Activated CD4-positive, alpha-beta T cell treated with anti-CD3 and anti-CD28 coated beads, Interleukin-2, amount 50 U/mL, for 24 hours (primary cell): ENCODE results near the gene MIA2.
"Not testable (repeated sequence)": the region's sequence is repeated elsewhere in the genome, so short reads cannot be mapped to it uniquely, and the experiment has no call there.

Source experiments
- DNase-seq, 2 donors: peaks; one replicate each; pipeline ENCODE4 v3.0.0-alpha.2; 2020; ENCODE audit warnings: low read depth in 1 of 2, low spot score in 1 of 2

The MIA2 gene

DNA sequence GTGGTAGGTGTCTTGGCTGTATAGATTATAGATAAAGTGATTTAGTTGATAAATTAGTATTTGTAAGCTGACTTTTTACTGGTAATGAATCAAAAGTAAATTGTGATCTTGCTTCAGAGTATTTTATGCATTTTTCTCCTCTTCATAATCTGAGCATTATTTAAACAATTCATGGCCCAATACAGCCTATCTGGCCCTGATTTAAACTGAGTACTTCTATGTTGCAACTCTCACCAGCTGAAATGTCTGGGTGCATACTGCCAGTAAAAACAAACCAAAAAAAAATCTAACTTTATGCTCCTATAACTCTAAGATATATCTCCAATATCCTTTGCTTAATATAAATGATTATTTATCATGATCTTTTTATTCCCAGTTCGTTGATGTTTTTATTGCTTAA is 86.6 kb downstream of the MIA2 start:
- no peak for DNase-seq

DNA sequence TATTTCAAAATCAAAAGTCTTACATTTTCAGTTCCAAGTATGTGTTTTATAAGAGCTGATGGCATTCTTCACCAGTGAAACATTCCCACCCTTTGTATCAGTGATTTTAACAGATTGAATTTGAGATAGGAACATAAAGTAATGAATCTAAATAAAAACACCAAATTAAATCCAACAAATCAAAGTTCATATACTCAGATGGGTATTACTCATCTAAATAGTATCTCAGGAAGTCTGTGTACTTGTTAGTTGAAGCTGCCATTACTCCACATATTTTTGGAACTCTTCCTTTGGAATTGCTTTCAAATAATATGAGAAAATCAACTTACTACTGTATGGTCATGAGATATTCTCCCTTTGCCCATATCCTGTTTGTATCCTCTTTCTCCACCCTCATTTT is 89.1 kb downstream of the MIA2 start:
- DNase-seq = no peak

GRCh38 chr14:39324097-39324496 is 90.4 kb downstream of the MIA2 start:
- no peak for DNase-seq

- DNase-seq = no peak
Measured at GRCh38 chr14:39339003-39339402, 105.3 kb downstream of the MIA2 start.

DNA sequence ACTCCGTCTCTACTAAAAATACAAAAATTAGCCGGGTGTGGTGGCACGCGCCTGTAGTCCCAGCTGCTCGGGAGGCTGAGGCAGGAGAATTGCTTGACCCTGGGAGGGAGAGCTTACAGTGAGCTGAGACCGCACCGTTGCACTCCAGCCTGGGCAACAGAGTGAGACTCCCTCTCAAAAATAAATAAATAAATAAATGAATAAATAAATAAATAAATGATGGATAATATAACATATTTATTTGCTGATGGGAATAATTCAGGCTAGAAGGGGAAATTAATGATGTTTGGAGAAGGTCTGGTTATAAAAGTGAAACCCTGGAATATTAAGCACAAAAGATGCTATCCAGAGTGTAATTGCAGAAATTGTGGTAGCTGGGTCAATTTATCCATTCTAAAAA is 107.4 kb downstream of the MIA2 start:
- DNase-seq = not testable (repeated sequence)

DNA sequence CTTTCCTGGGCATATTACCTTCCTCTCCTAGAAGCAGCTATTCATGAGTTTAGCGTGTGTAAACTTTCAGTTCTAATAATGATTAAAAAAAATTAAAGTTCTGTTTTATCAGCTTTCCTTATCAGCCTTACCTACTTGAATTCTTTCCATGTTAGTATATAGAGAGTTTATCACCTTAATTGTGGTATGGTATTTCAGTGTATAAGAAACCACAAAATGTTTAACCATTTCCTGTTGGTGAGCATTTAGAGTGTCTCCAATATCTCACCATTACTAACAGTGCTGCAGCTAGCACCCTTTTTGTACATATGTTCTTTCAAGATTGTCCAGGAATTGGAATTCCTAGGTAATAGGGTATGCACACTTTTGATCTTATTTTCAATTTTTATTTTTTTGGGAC is 109.1 kb downstream of the MIA2 start:
- no peak for DNase-seq

GRCh38 chr14:39343614-39344013 is 109.9 kb downstream of the MIA2 start:
- no peak for DNase-seq

DNA sequence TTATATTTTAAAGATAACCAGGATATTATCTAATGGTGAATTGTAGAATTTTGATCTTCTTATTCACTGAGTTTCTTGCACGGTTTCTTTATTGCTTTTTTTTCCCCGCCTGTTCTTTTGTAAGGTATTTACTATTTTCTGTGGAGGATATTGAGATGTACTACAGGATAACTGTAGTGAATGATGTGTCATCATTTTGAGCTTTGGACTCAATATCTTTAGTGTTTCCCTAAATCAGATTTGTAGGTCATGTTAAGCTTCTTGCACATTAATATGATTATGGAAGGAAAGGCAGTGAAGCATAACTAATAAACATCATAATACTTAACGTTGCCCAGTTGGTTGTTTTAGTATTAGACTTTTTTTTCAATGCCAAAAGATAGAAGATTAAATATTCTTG is 117.2 kb downstream of the MIA2 start:
- no peak for DNase-seq

DNA sequence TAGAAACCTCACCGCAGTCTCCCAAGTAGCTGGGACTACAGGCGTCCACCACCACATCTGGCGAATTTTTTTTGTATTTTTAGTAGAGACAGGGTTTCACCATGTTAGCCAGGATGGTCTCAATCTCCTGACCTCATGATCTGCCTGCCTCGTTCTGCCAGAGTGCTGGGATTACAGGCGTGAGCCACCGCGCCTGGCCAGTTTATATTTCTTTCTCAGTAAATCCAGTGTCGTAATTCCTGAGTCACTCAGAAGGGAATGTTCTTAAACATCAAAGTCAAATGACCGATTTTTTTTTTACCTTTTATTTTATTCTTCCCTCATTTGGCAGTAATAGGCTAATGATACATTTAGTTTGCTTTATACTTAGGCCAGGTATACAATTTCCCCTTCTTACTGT is 118.0 kb downstream of the MIA2 start:
- DNase-seq = no peak

GRCh38 chr14:39359069-39359468 is 125.4 kb downstream of the MIA2 start:
- DNase-seq = not testable (repeated sequence)

- no peak for DNase-seq
Measured at GRCh38 chr14:39360316-39360715, 126.6 kb downstream of the MIA2 start.

- DNase-seq = not testable (repeated sequence)
Measured at GRCh38 chr14:39361556-39361955, 127.8 kb downstream of the MIA2 start.

- DNase-seq = no peak
Measured at GRCh38 chr14:39364509-39364908, 130.8 kb downstream of the MIA2 start.

DNA sequence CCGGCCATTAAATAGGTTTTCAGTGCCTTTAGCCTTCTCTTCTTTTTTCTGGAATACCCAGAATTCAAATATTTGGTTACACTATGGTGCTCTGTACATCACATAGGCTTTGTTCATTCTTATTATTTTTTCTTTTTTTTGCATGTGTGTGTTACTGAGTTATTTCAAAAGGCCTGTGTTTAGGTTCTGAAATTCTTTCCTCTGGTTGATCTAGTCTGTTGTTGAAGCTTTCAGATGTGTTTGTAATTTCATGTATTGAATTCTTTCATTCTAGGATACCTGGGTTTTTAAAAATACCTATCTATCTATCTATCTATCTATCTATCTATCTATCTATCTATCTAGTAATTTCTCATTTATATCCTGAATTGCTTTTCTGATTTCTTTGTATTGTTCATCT is 131.6 kb downstream of the MIA2 start:
- no peak for DNase-seq

GRCh38 chr14:39366460-39367386 is 133.0 kb downstream of the MIA2 start:
- no peak for DNase-seq

- DNase-seq = no peak
Measured at GRCh38 chr14:39367387-39367751, 133.7 kb downstream of the MIA2 start.

DNA sequence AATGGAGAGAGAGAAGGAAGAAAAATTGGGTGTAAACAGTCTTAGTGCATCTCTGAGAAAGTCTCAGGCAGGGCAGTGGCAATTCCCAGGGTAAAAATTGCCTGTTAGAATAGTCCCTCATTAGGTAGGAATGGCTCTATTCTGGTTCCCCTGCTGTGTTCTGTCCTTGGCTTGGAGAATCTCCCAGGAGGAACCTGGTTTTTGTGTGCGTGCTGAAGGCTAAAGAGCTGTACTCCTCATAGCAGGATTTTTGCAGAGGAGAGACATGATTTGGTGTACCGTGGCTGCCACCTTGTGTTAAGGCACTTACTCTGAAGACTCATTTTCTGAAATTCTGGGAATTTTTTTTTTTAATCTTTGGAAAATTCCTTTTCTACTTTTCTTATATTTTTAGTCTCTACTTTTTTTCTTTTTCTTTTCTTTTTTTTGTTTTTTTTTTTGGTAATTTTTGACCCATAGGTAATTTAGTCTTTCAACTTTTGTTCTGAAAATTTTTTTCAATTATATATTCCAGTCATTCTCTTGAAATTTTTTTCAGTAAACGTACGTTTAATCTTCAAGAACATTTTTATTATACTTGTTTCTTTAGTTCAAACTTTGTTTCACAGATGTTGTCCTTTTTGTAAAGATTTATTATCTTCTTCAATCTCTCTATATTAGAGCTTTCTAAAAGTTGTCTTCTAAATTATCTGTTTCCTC is 134.7 kb downstream of the MIA2 start:
- peak in 1 of 2 donors; percentile 2 for DNase-seq

DNA sequence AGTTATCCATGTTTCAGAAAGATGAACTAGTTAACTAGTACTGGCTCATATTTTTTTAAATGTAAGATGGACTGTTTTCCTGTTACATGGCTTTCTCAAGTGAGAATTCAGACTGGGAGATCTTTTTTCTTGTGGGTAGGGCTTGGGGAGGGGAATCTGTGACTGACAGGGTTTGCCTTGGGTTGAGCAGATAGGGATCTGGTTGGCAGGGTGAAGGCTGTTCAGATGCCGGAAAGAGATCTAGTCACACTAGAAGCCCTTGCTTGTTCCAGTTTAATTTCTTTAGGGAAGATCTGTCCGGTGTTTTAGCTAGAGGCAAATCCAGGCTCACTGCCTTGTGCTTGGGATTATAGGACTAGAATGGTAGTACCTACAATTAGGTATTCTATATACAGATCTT is 135.3 kb downstream of the MIA2 start:
- no peak for DNase-seq

GRCh38 chr14:39370415-39370814 is 136.7 kb downstream of the MIA2 start:
- DNase-seq = no peak

DNA sequence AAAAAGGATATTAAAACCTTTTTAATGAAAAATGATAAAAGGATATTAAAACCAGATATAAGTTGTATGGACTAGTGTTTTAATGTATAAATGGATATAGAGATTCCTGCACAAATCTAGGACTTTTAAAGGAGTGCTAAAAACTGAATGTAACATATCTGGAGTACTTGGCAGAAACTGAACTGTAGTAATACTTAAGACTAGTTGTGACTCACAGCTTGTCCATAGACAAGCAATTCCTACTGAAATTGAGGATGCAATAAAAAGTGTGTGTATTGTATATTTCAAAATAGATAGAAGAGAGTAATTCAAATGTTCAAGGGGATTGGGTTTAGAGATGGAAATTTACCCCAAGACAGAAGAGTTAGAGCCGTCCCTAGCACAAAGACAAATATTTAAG is 138.9 kb downstream of the MIA2 start:
- DNase-seq = no peak

DNA sequence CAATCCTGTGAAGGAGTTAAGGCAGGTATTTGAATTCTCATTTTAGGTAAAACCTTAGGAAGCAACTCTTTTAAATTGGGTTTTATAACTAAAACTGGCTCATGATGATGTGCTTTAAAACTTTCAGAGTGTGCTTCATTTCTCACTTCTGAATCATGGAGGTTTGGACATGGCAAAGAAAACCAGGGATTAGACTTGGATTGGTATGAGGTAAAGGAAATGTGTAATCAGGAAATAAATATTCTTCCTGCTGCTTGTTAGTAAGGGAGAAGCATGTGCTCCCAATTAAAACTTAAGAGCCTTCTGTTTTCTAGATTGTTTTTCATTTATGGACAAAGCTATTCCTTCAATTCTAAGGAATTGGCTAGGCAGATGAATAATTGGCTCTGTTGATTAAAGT is 141.1 kb downstream of the MIA2 start:
- DNase-seq = no peak

DNA sequence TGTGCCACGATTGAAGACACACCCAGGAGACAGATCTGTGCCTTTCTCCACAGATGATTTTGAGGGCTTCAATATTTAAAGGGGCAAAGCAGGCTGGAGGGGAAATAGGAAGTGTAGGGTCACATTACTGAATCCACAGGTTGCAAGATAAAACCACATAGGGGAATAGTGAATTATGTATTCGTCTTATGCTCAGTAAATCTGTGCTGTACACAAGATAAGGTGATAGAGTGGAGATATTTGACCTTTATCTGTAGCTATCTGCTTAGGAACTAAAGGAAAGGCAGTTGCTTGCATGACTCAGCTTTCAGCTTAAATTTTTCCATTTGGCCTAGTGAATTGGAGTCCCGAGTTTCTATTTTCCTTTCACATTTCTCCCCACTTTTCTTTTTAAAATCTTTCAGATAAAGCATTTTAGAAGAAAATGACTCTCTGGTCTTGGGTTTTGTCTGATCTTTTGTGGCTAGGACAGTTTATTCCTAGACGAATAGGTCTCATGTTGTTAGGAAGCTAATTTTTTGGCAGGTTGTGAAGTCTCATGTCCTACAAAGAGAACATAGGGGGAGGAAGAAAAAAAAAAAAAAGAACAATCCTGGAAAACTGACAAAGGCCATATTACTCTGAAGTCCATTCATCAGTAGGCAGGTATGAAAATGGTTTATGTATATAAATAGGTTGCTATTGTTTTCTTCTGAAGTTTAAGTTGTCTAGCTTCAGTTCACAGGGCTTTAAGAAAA is 143.1 kb downstream of the MIA2 start:
- no peak for DNase-seq
